MM.1S (cell line): ENCODE data around the gene HDAC9.

ENCODE experiments used
- EZH2phosphoT487 ChIP-seq: fragments of 300-600 bp; sonication (generic); IDR thresholded peaks from 2 replicates; pipeline ENCODE4 v1.6.1; 2018; ENCODE audit warnings: antibody characterized with exemption, low read length
- TF ChIP-seq, protein P1 (sequence below): fragments of 300-600 bp; sonication (generic); IDR thresholded peaks from 2 replicates; pipeline ENCODE4 v1.5.1; 2016; ENCODE audit warnings: antibody characterized with exemption, low read length, mixed read lengths

DNA sequence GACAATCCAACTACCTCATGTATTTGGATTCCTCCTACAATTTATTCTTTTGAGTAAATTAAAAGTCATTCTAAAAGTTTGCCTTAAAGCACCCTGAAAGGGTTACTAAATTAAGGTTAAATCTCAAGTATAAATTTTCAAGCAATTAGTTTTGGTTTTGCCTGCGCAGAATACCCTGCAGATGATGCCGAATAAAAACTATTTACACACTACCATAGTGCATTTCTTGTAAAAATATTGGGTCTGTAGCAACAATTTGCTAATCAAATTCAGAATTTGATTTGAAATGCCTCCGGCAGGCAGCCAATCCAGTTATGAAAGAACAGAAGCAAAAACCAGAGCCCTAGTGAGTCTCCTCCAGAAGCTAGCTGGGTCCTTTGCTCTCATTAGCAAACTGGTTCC, 499.7 kb downstream of the HDAC9 start:
- TF ChIP-seq, protein P1, sequence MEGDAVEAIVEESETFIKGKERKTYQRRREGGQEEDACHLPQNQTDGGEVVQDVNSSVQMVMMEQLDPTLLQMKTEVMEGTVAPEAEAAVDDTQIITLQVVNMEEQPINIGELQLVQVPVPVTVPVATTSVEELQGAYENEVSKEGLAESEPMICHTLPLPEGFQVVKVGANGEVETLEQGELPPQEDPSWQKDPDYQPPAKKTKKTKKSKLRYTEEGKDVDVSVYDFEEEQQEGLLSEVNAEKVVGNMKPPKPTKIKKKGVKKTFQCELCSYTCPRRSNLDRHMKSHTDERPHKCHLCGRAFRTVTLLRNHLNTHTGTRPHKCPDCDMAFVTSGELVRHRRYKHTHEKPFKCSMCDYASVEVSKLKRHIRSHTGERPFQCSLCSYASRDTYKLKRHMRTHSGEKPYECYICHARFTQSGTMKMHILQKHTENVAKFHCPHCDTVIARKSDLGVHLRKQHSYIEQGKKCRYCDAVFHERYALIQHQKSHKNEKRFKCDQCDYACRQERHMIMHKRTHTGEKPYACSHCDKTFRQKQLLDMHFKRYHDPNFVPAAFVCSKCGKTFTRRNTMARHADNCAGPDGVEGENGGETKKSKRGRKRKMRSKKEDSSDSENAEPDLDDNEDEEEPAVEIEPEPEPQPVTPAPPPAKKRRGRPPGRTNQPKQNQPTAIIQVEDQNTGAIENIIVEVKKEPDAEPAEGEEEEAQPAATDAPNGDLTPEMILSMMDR = no peak
- no peak for TF ChIP-seq EZH2phosphoT487
